IMR-90 (cell line): ENCODE measurements around the gene MUTYH. TPM values are rescaled to one million over a fixed set of nuclear protein-coding genes. Genes with fewer than 3 reads are reported as not detected.

ENCODE experiments used
- ATAC-seq: fragments of 200-7000 bp; cut with Tn5 transposase; 2 replicates; pipeline ENCODE4 v1.9.1; 2020; ENCODE audit warnings: low read depth, mild to moderate bottlenecking, moderate library complexity
- BruUV-seq: library from RNA; stranded (reverse); fragments of 400-500 nt; replicated peaks from 2 replicates; lab custom pipeline; 2021; lab: Mats Ljungman, UMichigan
- CTCF ChIA-PET: fragments of 300-600 bp; formaldehyde crosslinking; extraction: SDS; loops from one replicate; lab custom pipeline; 2021; ENCODE audit warnings: antibody characterized with exemption; lab: Yijun Ruan, JAX
- POLR2A ChIA-PET: fragments of 300-600 bp; sonication (Branson Sonifier 250); formaldehyde crosslinking; loops from one replicate; lab custom pipeline; 2022; ENCODE audit warnings: antibody characterized with exemption; ENCODE audit not compliant: unreplicated experiment; lab: Charles Lee
- DNase-seq: peaks from one replicate; pipeline ENCODE4 v3.0.0; 2013
- H2AFZ ChIP-seq: replicated peaks from 2 replicates; pipeline ENCODE3; 2013; ENCODE audit warnings: low read length, mild to moderate bottlenecking; ENCODE audit not compliant: poor library complexity
- H2AK5ac ChIP-seq: 2 replicates; pipeline ENCODE4 v1.6.1; 2013; ENCODE audit warnings: low read depth, low read length, inconsistent platforms
- H2AK9ac ChIP-seq: replicated peaks from 2 replicates; pipeline ENCODE3; 2013; ENCODE audit warnings: mild to moderate bottlenecking, low read depth, low read length, moderate library complexity; ENCODE audit not compliant: poor library complexity
- H2BK120ac ChIP-seq: 2 replicates; pipeline ENCODE4 v1.6.1; 2013; ENCODE audit warnings: low read depth, low read length, inconsistent platforms
- H2BK15ac ChIP-seq: 3 replicates; pipeline ENCODE4 v1.6.1; 2013; ENCODE audit warnings: low read depth, low read length, inconsistent platforms
- H2BK20ac ChIP-seq: 2 replicates; pipeline ENCODE4 v1.6.1; 2013; ENCODE audit warnings: low read depth, mild to moderate bottlenecking, inconsistent platforms, low read length, moderate library complexity
- H2BK5ac ChIP-seq: 2 replicates; pipeline ENCODE4 v1.6.1; 2013; ENCODE audit warnings: mild to moderate bottlenecking, low read depth, low read length, inconsistent platforms; ENCODE audit not compliant: poor library complexity, severe bottlenecking
- H3K14ac ChIP-seq: replicated peaks from 2 replicates; pipeline ENCODE4 v1.6.1; 2013; ENCODE audit warnings: low read depth, low read length, inconsistent platforms
- H3K18ac ChIP-seq: 2 replicates; pipeline ENCODE4 v1.6.1; 2013; ENCODE audit warnings: low read depth, low read length, control low read depth
- H3K23ac ChIP-seq: 2 replicates; pipeline ENCODE4 v1.6.1; 2013; ENCODE audit warnings: low read depth, low read length, inconsistent platforms
- H3K27ac ChIP-seq: 2 replicates; pipeline ENCODE4 v1.5.1; 2013; ENCODE audit warnings: mild to moderate bottlenecking, control low read depth, low read length; ENCODE audit not compliant: insufficient read depth
- H3K27me3 ChIP-seq: 2 replicates; pipeline ENCODE4 v1.6.1; 2013; ENCODE audit warnings: low read length; ENCODE audit not compliant: control insufficient read depth, insufficient read depth
- H3K36me3 ChIP-seq: 2 replicates; pipeline ENCODE4 v1.6.1; 2013; ENCODE audit warnings: low read length, mixed read lengths; ENCODE audit not compliant: control insufficient read depth, insufficient read depth
- H3K4ac ChIP-seq: 2 replicates; pipeline ENCODE4 v1.6.1; 2013; ENCODE audit warnings: low read depth, low read length, inconsistent platforms
- H3K4me1 ChIP-seq: 2 replicates; pipeline ENCODE4 v1.6.1; 2013; ENCODE audit warnings: low read length, mixed read lengths; ENCODE audit not compliant: control insufficient read depth, insufficient read depth
- H3K4me2 ChIP-seq: 2 replicates; pipeline ENCODE4 v1.6.1; 2013; ENCODE audit warnings: low read depth, mild to moderate bottlenecking, control low read depth, low read length, moderate library complexity
- H3K4me3 ChIP-seq: 2 replicates; pipeline ENCODE4 v1.5.1; 2013; ENCODE audit warnings: low read depth, mild to moderate bottlenecking, control low read depth, low read length, moderate library complexity; ENCODE audit not compliant: insufficient read depth
- H3K56ac ChIP-seq: 2 replicates; pipeline ENCODE4 v1.6.1; 2013; ENCODE audit warnings: low read length, inconsistent platforms; ENCODE audit not compliant: insufficient read depth; ENCODE audit errors: extremely low read depth
- H3K79me1 ChIP-seq, 2 experiments: 2 replicates each; pipeline ENCODE4 v1.6.1; 2013; ENCODE audit warnings: low read length in 2 of 2, inconsistent platforms in 1 of 2, low read depth in 1 of 2
- H3K9ac ChIP-seq: 2 replicates; pipeline ENCODE4 v1.6.1; 2013; ENCODE audit warnings: low read depth, low read length, control low read depth
- H3K9me1 ChIP-seq: 2 replicates; pipeline ENCODE4 v1.6.1; 2013; ENCODE audit warnings: low read length, inconsistent platforms; ENCODE audit not compliant: insufficient read depth
- H3K9me3 ChIP-seq: 2 replicates; pipeline ENCODE4 v1.6.1; 2013; ENCODE audit warnings: low read length; ENCODE audit not compliant: control insufficient read depth, insufficient read depth
- H4K20me1 ChIP-seq: 2 replicates; pipeline ENCODE4 v1.6.1; 2013; ENCODE audit warnings: low read length, inconsistent platforms; ENCODE audit not compliant: insufficient read depth
- H4K5ac ChIP-seq: 2 replicates; pipeline ENCODE4 v1.6.1; 2013; ENCODE audit warnings: mild to moderate bottlenecking, low read depth, low read length, control low read depth
- H4K8ac ChIP-seq, 2 experiments: 2 replicates each; pipeline ENCODE4 v1.6.1; 2013; ENCODE audit warnings: low read depth in 2 of 2, low read length in 2 of 2, control low read depth in 1 of 2, inconsistent platforms in 1 of 2
- H4K91ac ChIP-seq: 2 replicates; pipeline ENCODE4 v1.6.1; 2013; ENCODE audit warnings: low read depth, low read length, inconsistent platforms; ENCODE audit not compliant: insufficient read depth
- RAD21 ChIP-seq: IDR thresholded peaks from 2 replicates; pipeline ENCODE4 v1.6.1; 2012; ENCODE audit warnings: low read length, improper control_type of control experiment
- WGBS, 2 experiments: methylation state at CpG; one replicate each; pipeline versions ENCODE4 v1.1.5 to v1.1.7; 2013; ENCODE audit warnings: missing lambda C conversion rate in 2 of 2; ENCODE audit not compliant: insufficient read length in 1 of 2; ENCODE audit errors: extremely low coverage in 2 of 2; 5-methylcytosine and 5-hydroxymethylcytosine counted together
- dilution Hi-C: fragments of 300-500 bp; cut with HindIII; formaldehyde crosslinking; loops from one replicate; pipeline ENCODE4 v1.14.3; 2018; ENCODE audit warnings: low sequenced_read_pairs; ENCODE audit not compliant: unreplicated experiment
- in situ Hi-C: fragments of 300-500 bp; cut with MboI; formaldehyde crosslinking; loops from 3 replicates; pipeline ENCODE4 v1.14.3; 2019; ENCODE audit warnings: low sequenced_read_pairs, inconsistent platforms, mixed read lengths
- intact Hi-C: fragments of 100-400 bp; cut with micrococcal nuclease; formaldehyde crosslinking; loops from 2 replicates; pipeline ENCODE4 v1.10.0; 2022
- polyA plus RNA-seq, 3 experiments: library from polyadenylated mRNA; depleted of rRNA; stranded (reverse); fragments of >200 nt; gene quantifications; 2 replicates each; pipeline ENCODE4 v1.2.3, GENCODE V29; 2012; ENCODE audit warnings: low replicate concordance in 1 of 3
- total RNA-seq: library from RNA; depleted of rRNA; stranded (reverse); fragments of >200 nt; gene quantifications from 2 replicates; pipeline ENCODE4 v1.2.3, GENCODE V29; 2012

MUTYH gene
- total and polyA plus RNA-seq, 2 of the 4 experiments (the other 2 are of a cell fraction), result 9.1 to 14.6 TPM

GRCh38 chr1:45354838-45355237 is 14.6 kb upstream of the MUTYH start:
- intact Hi-C loops, result no loop called here

More at GRCh38 chr1:45354838-45355237, 14.6 kb upstream of the MUTYH start:
- Histone ChIP-seq H3K36me3 (no peaks in the 10 kb centered on the region), H3K4me2 (no peak overlapping the region), H2AFZ (no peak overlapping the region), H3K4me3 (no peak overlapping the region), H2AK5ac (no peak overlapping the region), H3K56ac (no peak overlapping the region), H3K23ac (no peak overlapping the region), H3K9ac (no peak overlapping the region), H2BK120ac (no peak overlapping the region), H3K18ac (no peak overlapping the region), H3K79me1 (no peaks in the 10 kb centered on the region), H4K20me1 (no peaks in the 10 kb centered on the region), H3K27ac (no peak overlapping the region), H4K91ac (no peak overlapping the region), H2BK5ac (no peak overlapping the region), H2BK15ac (no peak overlapping the region), H3K4ac (no peak overlapping the region), H2BK20ac (no peak overlapping the region), H3K14ac (no peak overlapping the region), H2AK9ac (no peak overlapping the region), H3K9me3 (no peaks in the 10 kb centered on the region), H3K4me1 (no peaks in the 10 kb centered on the region), H4K8ac (no peak overlapping the region), H3K9me1 (no peaks in the 10 kb centered on the region), H4K5ac (no peak overlapping the region), H3K27me3 (no peaks in the 10 kb centered on the region)
- in situ Hi-C loops, result loop anchor here (5.0 kb wide), 1 partner anchor 217 kb away; no protein-coding TSS in a partner anchor
- TF ChIP-seq RAD21, result no peak
- ATAC-seq (no peak), DNase-seq (no peak)
- CTCF ChIA-PET, result no interaction called here
- dilution Hi-C loops, result no loop called here
- WGBS, 2 experiments, result no CpG with 5 or more reads among the region's 4 CpGs
- BruUV-seq, result no TSS peak
- POLR2A ChIA-PET, result no interaction called here
